Measurements from ENCODE around the gene MSLN. TPM values are rescaled to one million over a fixed set of nuclear protein-coding genes. Genes with fewer than 3 reads are reported as not detected.

Gene MSLN
- total RNA-seq, 6 experiments from 2014 or later: 0.25 TPM; not detected in 5

- Histone ChIP-seq H3K36me3 (no peaks in the 10 kb centered on the region), H3K4me3 (peak overlapping the region; percentile 52 to 99 (median 65)), H3K9me3 (no peaks in the 10 kb centered on the region), H3K27ac (no peak overlapping the region), H3K27me3 (no peaks in the 10 kb centered on the region), H3K4me1 (peaks cover 0 to 13% (median 0%) of the 10 kb centered on the region in 4 donors)
- TF ChIP-seq CTCF (IDR thresholded peaks at IDR 0.05): no peak
- ATAC-seq (no peak), DNase-seq (no peak)
- intact Hi-C loops (cut with DNase I): loop anchor here in 1 of 2 donors (5.0 kb wide), 1 partner anchor 77 kb away; no protein-coding TSS in a partner anchor
- WGBS (ENCODE audit: insufficient coverage, low coverage, low lambda C conversion rate, missing lambda C conversion rate): 20% methylated on average over 3 of the region's 33 CpGs
These were observed 28.8 kb downstream of the MSLN start for GRCh38 chr16:789191-789850.

GRCh38 chr16:790086-790485 lies 29.6 kb downstream of the MSLN start:
- intact Hi-C loops (cut with DNase I): no loop called here
- H3K9me3 ChIP-seq: no peaks in the 10 kb centered on the region
- no peak overlapping the region for H3K27ac ChIP-seq
- H3K4me1 ChIP-seq: peaks cover 0 to 13% (median 0%) of the 10 kb centered on the region in 4 donors
- no peak overlapping the region for H3K4me3 ChIP-seq
- TF ChIP-seq POLR2A (IDR thresholded peaks at IDR 0.05) (no peak), CTCF (IDR thresholded peaks at IDR 0.05) (no peak)
- WGBS (ENCODE audit: insufficient coverage, low coverage, low lambda C conversion rate, missing lambda C conversion rate): 100% methylated on average over 2 of the region's 17 CpGs
- ATAC-seq: no peak
- H3K36me3 ChIP-seq: no peaks in the 10 kb centered on the region
- no peaks in the 10 kb centered on the region for H3K27me3 ChIP-seq
- no peak for DNase-seq

GRCh38 chr16:791131-791530 lies 30.6 kb downstream of the MSLN start:
- intact Hi-C loops (cut with DNase I): no loop called here
- WGBS (ENCODE audit: insufficient coverage, low coverage, low lambda C conversion rate, missing lambda C conversion rate): no CpG with 5 or more reads among the region's 23 CpGs
- no peaks in the 10 kb centered on the region for H3K9me3 ChIP-seq
- DNase-seq (no peak), ATAC-seq (no peak)
- peaks cover 0 to 13% (median 0%) of the 10 kb centered on the region in 4 donors for H3K4me1 ChIP-seq
- TF ChIP-seq POLR2A (IDR thresholded peaks at IDR 0.05) (no peak), CTCF (IDR thresholded peaks at IDR 0.05) (no peak)
- H3K36me3 ChIP-seq: no peaks in the 10 kb centered on the region
- no peaks in the 10 kb centered on the region for H3K27me3 ChIP-seq
- no peak overlapping the region for H3K4me3 ChIP-seq
- no peak overlapping the region for H3K27ac ChIP-seq

- DNase-seq (no peak), ATAC-seq (no peak)
- no peaks in the 10 kb centered on the region for H3K36me3 ChIP-seq
- no peak overlapping the region for H3K4me3 ChIP-seq
- 80% methylated on average over 1 of the region's 46 CpGs for WGBS (ENCODE audit: insufficient coverage, low coverage, low lambda C conversion rate, missing lambda C conversion rate)
- intact Hi-C loops (cut with DNase I): no loop called here
- H3K27me3 ChIP-seq: no peaks in the 10 kb centered on the region
- H3K9me3 ChIP-seq: no peaks in the 10 kb centered on the region
- peaks cover 0 to 8% (median 0%) of the 10 kb centered on the region in 4 donors for H3K4me1 ChIP-seq
- no peak for TF ChIP-seq CTCF (IDR thresholded peaks at IDR 0.05)
- TF ChIP-seq POLR2A (IDR thresholded peaks at IDR 0.05): no peak
- H3K27ac ChIP-seq: no peak overlapping the region
These were observed 31.9 kb downstream of the MSLN start for GRCh38 chr16:792221-792995.
